D721Med (cell line): ENCODE results near the gene CYP1A1.
A peak's percentile ranks its signal among the peaks of the same experiment; 100 is the strongest.

Experiments used
- DNase-seq: peaks from one replicate; pipeline ENCODE4 v3.0.0; 2011; ENCODE audit warnings: low spot score; ENCODE audit not compliant: insufficient read length
- FAIRE-seq: peaks from 2 replicates; lab custom pipeline; 2011; peaks lifted over from hg19 to GRCh38; lab: Jason Lieb, UNC
- TF ChIP-seq, protein P1 (sequence below): IDR thresholded peaks from 2 replicates; pipeline ENCODE4 v1.5.1; 2012; ENCODE audit warnings: mild to moderate bottlenecking, control low read depth; ENCODE audit not compliant: insufficient read depth; ENCODE audit errors: missing control alignments

The CYP1A1 gene

DNA sequence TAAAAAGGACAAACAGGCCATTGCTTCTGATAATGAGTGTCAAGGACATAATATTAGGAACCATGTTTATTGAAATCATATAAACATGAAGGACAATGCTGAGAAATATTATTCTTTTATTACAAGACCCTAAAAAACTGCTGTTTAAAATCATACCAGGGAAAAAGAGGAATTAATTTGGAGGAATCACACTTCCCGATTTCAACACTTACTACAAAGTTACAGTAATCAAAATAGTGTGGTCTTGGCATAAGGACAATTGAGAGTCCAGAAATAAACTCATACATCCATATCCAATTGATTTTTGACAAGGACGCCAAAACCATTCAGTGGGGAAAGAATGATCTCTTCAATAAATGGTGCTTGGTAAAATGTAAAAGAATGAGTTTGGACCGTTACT lies 13.0 kb downstream of the CYP1A1 start:
- TF ChIP-seq, protein P1, sequence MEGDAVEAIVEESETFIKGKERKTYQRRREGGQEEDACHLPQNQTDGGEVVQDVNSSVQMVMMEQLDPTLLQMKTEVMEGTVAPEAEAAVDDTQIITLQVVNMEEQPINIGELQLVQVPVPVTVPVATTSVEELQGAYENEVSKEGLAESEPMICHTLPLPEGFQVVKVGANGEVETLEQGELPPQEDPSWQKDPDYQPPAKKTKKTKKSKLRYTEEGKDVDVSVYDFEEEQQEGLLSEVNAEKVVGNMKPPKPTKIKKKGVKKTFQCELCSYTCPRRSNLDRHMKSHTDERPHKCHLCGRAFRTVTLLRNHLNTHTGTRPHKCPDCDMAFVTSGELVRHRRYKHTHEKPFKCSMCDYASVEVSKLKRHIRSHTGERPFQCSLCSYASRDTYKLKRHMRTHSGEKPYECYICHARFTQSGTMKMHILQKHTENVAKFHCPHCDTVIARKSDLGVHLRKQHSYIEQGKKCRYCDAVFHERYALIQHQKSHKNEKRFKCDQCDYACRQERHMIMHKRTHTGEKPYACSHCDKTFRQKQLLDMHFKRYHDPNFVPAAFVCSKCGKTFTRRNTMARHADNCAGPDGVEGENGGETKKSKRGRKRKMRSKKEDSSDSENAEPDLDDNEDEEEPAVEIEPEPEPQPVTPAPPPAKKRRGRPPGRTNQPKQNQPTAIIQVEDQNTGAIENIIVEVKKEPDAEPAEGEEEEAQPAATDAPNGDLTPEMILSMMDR: no peak
- no peak for DNase-seq
- FAIRE-seq: no peak

DNA sequence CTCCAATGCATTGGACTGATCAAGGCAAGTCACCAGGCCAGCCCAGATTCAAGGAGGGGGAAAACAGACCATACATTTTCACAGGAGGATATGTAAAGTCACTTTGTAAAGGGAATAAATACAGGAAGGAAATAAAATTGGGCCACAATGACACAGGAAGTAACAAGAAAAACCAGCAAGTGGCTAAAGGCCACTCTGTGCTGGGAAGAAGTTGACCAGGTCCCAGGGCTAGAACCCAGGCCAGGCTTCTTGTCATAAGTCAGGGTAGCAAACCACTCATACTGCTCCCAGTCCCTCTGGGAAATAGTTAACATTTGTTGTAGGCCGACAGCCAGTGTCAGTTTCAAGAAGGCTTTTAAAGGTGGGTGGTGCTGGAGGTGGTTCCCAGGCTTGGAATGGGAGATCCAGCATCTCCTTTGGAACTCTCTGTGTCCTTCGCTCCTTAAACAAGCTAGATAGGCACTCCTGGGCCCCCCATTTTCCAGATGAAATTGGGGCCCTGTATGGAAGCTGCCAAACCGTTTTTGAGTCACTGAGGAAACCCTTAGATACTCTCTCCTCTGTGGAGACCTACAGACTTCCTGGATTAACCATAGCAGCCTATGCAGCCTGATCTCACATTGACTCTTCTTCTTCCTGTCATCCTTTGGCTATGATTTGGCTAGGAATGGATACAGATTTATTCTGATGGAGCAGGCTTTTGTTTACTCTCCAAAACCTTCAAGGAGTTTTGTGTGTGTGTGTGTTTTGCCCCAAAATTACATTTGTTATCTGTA lies 14.8 kb downstream of the CYP1A1 start:
- no peak for DNase-seq
- no peak for FAIRE-seq
- TF ChIP-seq, protein P1: no peak

DNA sequence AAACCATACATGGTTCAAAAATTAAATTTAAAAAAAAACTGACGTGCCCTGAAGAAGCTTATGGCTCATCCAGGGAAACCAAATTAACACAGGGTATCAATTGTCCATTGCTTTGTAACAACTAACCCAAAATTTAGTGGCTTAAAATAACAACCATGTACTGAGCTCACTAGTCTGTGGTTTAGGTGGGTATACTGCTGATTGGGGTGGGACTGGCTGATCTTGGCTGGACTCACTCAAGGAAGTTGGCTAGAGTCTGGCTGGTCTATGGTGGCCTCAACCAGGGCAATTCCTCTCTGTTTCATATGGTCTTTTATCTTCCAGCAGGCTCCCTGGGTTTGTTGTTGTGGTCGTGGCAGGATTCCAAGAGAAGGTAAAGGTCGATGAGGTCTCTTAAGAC lies 15.4 kb downstream of the CYP1A1 start:
- FAIRE-seq (no peak), DNase-seq (no peak)
- TF ChIP-seq, protein P1: no peak

DNA sequence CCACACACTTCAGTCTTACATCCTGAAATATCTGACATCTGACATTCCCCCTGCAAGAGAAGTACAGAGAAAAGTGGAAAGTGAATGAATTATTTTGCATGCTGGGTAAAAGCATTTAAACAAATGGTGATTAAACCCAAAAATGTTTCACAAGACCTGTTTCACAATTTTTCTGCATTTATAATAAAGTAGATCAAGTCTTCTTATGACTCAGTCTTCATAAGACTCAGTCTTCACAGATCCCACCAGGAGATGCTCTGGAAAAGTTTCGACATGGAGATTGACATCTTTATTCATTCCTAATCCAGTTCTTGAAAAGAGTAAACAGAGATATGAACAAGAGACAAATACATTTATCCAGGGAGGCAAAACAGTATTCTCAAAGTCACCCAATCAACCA lies 16.3 kb downstream of the CYP1A1 start:
- DNase-seq: no peak
- FAIRE-seq: no peak
- TF ChIP-seq, protein P1: no peak

DNA sequence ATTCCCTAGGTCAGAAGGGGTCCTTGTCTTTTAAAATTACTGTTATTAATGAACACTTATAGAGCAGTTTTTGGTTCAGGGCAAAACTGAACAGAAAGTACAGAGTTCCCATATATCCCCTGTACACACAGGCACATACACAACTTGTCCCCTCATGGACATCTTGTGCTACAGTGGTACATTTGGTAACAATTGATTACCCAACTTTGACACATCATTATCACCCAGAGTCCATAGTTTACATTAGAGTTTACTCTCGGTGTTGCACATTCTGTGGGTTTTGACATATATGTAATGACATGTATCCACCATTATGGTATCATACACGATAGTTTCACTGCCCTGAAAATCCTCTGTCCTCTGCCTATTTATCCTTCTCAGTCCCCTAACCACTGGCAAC lies 28.5 kb downstream of the CYP1A1 start:
- DNase-seq (no peak), FAIRE-seq (no peak)
- TF ChIP-seq, protein P1: no peak

DNA sequence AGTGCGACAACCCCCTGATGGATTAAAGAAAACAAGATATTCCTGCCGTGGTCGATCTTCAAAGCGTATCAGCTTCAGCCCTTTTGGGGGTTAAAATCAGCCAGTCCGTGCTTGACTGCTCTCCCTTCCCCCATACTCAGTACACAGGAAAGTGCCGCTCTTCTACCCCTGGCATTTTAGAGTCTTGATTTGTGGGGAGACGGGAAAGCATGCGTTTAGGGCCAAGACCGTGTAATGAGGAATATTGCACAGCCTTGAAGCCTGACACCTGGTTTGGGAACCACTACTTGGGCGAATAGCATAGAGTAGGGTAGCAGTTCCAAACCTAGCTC lies 29.0 kb downstream of the CYP1A1 start:
- TF ChIP-seq, protein P1: no peak
- FAIRE-seq (no peak), DNase-seq (no peak)

DNA sequence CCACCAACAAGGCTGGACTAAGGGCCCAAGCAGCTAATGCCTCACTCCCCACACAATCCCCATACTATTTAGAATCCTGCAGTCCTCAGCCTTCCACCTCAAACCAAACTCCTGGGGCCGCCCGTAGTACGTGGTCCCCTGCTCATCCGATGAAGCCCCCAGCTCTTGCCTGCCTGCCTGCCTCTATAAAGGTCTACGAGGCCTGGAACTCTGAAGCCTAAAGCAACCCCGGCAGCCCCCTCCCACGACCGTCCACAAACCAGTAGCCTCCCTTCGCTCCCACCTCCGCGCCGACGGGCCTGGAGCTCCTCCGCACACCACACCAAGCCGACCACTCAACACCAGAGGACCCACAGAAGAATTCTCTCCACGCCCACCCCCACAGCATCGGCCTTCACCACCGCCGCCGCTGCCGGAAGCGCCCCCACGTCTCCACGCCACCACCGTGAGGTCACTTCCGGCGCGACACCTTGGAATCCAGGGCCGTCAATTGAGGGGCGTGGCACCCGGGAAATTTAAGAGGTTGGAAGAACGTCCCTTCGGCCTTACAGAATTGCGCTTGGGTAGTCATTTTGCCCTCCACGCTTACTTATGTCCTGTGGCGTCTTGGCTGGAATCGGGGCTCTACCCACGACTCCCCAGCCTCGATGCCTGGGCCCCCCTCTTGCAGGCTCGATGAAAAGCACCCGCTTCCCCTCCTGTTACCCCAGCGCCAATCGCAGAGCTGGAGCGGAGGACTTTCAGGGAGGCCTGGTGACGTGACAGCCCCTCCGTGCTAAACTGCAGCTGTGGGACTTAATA lies 29.5 kb downstream of the CYP1A1 start, which contains the start of gene EDC3:
Gene EDC3 (minus strand): TSS at position 428 of the 801 bp plus-strand sequence. CDS start 20,900 bp downstream, outside the sequence.
- FAIRE-seq: no peak
- peak; percentile 79 for DNase-seq
- TF ChIP-seq, protein P1: no peak
